ENCODE results near the gene SNAP47.

SNAP47 gene

DNA sequence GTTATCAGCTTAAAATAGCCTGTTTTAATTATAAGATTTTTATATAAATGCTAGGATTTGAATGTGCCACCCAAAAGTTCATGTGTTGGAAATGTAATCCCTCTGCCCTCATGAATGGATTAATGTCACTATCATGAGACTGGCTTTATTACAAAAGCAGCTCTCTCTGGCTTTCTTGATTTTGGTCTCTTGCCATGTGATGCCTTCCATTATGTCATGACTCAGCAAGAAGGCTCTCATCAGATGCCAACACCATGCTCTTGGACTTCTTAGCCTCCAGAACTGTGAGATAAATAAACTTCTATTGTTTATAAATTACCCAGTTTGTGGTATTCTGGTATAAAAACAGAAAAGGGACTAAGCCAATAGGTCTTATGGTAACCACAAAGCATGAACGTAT lies 73.3 kb downstream of the SNAP47 start:
- no peak for DNase-seq

DNA sequence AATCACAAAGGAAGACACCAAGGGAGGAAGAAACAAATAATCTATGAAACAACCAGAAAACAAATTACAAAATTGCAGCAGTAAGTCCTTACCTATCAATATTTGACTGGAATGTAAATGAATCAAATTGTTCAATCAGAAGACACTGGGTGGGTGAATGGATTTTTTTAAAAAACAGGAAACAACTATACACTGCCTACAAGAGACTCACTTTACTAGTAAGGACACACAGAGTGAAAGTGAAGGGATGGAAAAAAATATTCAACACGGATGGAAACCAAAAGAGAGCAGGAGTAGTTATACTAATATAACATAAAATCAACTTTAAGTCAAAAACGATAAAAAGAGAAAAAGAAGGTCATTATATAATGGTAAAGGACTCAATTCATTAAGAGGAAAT lies 73.8 kb downstream of the SNAP47 start:
- no peak for DNase-seq

GRCh38 chr1:227813962-227814361 lies 78.7 kb downstream of the SNAP47 start:
- no peak for DNase-seq

- no peak for DNase-seq
Measured at GRCh38 chr1:227815468-227816409, 80.5 kb downstream of the SNAP47 start, which contains the start of gene PRSS38. PRSS38 (plus strand) TSS chr1:227815675; CDS start chr1:227815717, 42 bp downstream.

DNA sequence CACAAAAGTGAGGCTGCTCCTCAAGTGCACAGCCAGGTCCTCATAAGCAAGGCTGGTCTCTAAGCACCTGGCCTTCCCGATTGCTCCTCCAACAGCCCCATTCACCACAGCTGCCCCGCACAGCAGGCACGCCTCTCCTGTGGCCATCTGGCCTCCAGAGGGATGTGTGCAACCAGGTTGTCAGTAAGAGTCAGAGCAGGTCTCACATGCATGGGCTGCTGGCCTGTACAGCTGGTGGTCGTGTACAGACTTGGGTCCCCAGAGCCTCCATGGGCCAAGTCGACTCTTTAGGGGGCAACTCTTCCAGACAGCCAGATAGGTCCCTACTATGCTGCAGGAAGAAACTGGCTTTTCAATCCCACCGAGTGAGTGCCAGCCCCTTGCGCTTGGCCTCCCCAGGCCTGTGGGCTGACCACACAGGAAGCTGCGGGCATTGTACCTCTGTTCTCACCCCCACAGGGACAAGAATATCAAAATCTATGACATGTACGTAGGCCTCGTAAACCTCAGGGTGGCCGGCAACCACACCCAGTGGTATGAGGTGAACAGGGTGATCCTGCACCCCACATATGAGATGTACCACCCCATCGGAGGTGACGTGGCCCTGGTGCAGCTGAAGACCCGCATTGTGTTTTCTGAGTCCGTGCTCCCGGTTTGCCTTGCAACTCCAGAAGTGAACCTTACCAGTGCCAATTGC lies 81.7 kb downstream of the SNAP47 start:
- DNase-seq = no peak

- DNase-seq = no peak
Measured at GRCh38 chr1:227823537-227823936, 88.3 kb downstream of the SNAP47 start.

GRCh38 chr1:227824204-227824603 lies 89.0 kb downstream of the SNAP47 start:
- no peak for DNase-seq

- no peak for DNase-seq
Measured at GRCh38 chr1:227828786-227829185, 93.6 kb downstream of the SNAP47 start.

Measured in stimulated activated CD4-positive, alpha-beta T cell treated with anti-CD3 and anti-CD28 coated beads, Interleukin-12 subunit alpha, Interleukin-12 subunit beta, amount 100 ng/mL, for 4 hours (primary cell).